HEK293T (cell line): ENCODE data around the gene USP24.

Experiments
- CTCF ChIA-PET: fragments of 350-600 bp; formaldehyde crosslinking; extraction: SDS; loops from one replicate; lab custom pipeline; 2021; ENCODE audit warnings: antibody characterized with exemption, inconsistent platforms; lab: Yijun Ruan, JAX
- POLR2A ChIA-PET: fragments of 350-600 bp; formaldehyde crosslinking; extraction: SDS; loops from one replicate; lab custom pipeline; 2020; ENCODE audit warnings: antibody characterized with exemption, inconsistent platforms; lab: Yijun Ruan, JAX
- DNase-seq: peaks from one replicate; pipeline ENCODE4 v3.0.0; 2012; ENCODE audit warnings: mixed read lengths; ENCODE audit errors: extremely low spot score
- ARNT ChIP-seq: fragments of 450-650 bp; IDR thresholded peaks from 2 replicates; pipeline ENCODE4 v1.6.1; 2017; ENCODE audit warnings: mild to moderate bottlenecking
- BHLHE40 ChIP-seq: fragments of 450-650 bp; IDR thresholded peaks from 2 replicates; pipeline ENCODE4 v1.6.1; 2016; ENCODE audit warnings: mild to moderate bottlenecking, moderate library complexity, borderline replicate concordance
- CTBP1 ChIP-seq: fragments of 450-650 bp; IDR thresholded peaks from 2 replicates; pipeline ENCODE4 v1.6.1; 2016; ENCODE audit warnings: borderline replicate concordance
- ELF4 ChIP-seq: fragments of 450-650 bp; IDR thresholded peaks from 2 replicates; pipeline ENCODE4 v1.6.1; 2017; ENCODE audit warnings: antibody characterized with exemption
- FOXA1 ChIP-seq: fragments of 450-650 bp; IDR thresholded peaks from 2 replicates; pipeline ENCODE4 v1.6.1; 2016; ENCODE audit warnings: mild to moderate bottlenecking
- FOXK2 ChIP-seq: fragments of 450-650 bp; IDR thresholded peaks from 2 replicates; pipeline ENCODE4 v1.6.1; 2016; ENCODE audit warnings: mild to moderate bottlenecking
- FOXM1 ChIP-seq: fragments of 450-650 bp; IDR thresholded peaks from 2 replicates; pipeline ENCODE4 v1.6.1; 2017; ENCODE audit warnings: mild to moderate bottlenecking, borderline replicate concordance
- HDGF ChIP-seq: fragments of 450-650 bp; IDR thresholded peaks from 2 replicates; pipeline ENCODE4 v1.6.1; 2017; ENCODE audit warnings: antibody characterized with exemption, borderline replicate concordance
- L3MBTL2 ChIP-seq: fragments of 450-650 bp; conservative IDR thresholded peaks from 2 replicates; pipeline ENCODE4 v1.6.1; 2016; ENCODE audit warnings: mild to moderate bottlenecking
- LEF1 ChIP-seq: fragments of 450-650 bp; IDR thresholded peaks from 2 replicates; pipeline ENCODE4 v1.6.1; 2017; ENCODE audit warnings: mild to moderate bottlenecking, borderline replicate concordance
- NFRKB ChIP-seq: fragments of 450-650 bp; IDR thresholded peaks from 2 replicates; pipeline ENCODE4 v1.6.1; 2016; ENCODE audit warnings: mild to moderate bottlenecking, moderate library complexity
- PKNOX1 ChIP-seq: fragments of 450-650 bp; IDR thresholded peaks from 2 replicates; pipeline ENCODE4 v1.6.1; 2016
- SP1 ChIP-seq: fragments of 450-650 bp; IDR thresholded peaks from 2 replicates; pipeline ENCODE4 v1.6.1; 2017
- SUZ12 ChIP-seq: fragments of 450-650 bp; IDR thresholded peaks from 2 replicates; pipeline ENCODE4 v1.6.1; 2016; ENCODE audit warnings: mild to moderate bottlenecking
- TARDBP ChIP-seq: fragments of 450-650 bp; IDR thresholded peaks from 2 replicates; pipeline ENCODE4 v1.6.1; 2016
- ZNF384 ChIP-seq: fragments of 450-650 bp; IDR thresholded peaks from 2 replicates; pipeline ENCODE4 v1.6.1; 2016

Gene USP24

GRCh38 chr1:55144886-55145285, 70.3 kb downstream of the USP24 start:
- ChIA-PET POLR2A (no interaction called here), CTCF (no interaction called here)
- TF ChIP-seq TARDBP = no peak
- TF ChIP-seq ELF4 = no peak
- no peak for TF ChIP-seq ARNT
- no peak for TF ChIP-seq FOXA1
- no peak for TF ChIP-seq CTBP1
- TF ChIP-seq L3MBTL2 = no peak
- no peak for TF ChIP-seq PKNOX1
- no peak for TF ChIP-seq ZNF384
- TF ChIP-seq FOXM1 = no peak
- no peak for TF ChIP-seq NFRKB
- TF ChIP-seq LEF1 = no peak
- TF ChIP-seq SP1 = no peak
- TF ChIP-seq FOXK2 = no peak
- no peak for TF ChIP-seq SUZ12
- no peak for TF ChIP-seq BHLHE40
- TF ChIP-seq HDGF = no peak
- no peak for DNase-seq

- CTCF ChIA-PET = interaction anchor here (0.5 to 2.9 kb wide), 4 partner anchors 44 to 1093 kb away, joined by 3 to 12 read pairs (median 4); no protein-coding TSS in a partner anchor
- TF ChIP-seq BHLHE40 = no peak
- no peak for TF ChIP-seq PKNOX1
- TF ChIP-seq NFRKB = no peak
- TF ChIP-seq FOXM1 = no peak
- no peak for TF ChIP-seq ZNF384
- DNase-seq = peak; percentile 54
- POLR2A ChIA-PET = no interaction called here
Measured at GRCh38 chr1:55143684-55144083, 71.5 kb downstream of the USP24 start.

- CTCF ChIA-PET = interaction anchor here (2.9 kb wide), 1 partner anchor 136 kb away, joined by 12 read pairs; no protein-coding TSS in a partner anchor
- no peak for DNase-seq
- POLR2A ChIA-PET = no interaction called here
- no peak for TF ChIP-seq FOXM1
- TF ChIP-seq BHLHE40 = no peak
- no peak for TF ChIP-seq FOXA1
- no peak for TF ChIP-seq ARNT
- no peak for TF ChIP-seq ELF4
- no peak for TF ChIP-seq SP1
- TF ChIP-seq PKNOX1 = no peak
- TF ChIP-seq TARDBP = no peak
- no peak for TF ChIP-seq LEF1
- no peak for TF ChIP-seq L3MBTL2
- no peak for TF ChIP-seq HDGF
- TF ChIP-seq ZNF384 = no peak
- TF ChIP-seq CTBP1 = no peak
Measured at GRCh38 chr1:55141295-55141893, 73.8 kb downstream of the USP24 start.

- DNase-seq = peak; percentile 86
- TF ChIP-seq HDGF (no peak), LEF1 (no peak), ARNT (no peak), SUZ12 (no peak), L3MBTL2 (no peak), FOXM1 (no peak), PKNOX1 (no peak), FOXK2 (no peak), BHLHE40 (no peak), ZNF384 (no peak), CTBP1 (no peak), TARDBP (no peak), NFRKB (no peak), ELF4 (no peak)
- POLR2A ChIA-PET = no interaction called here
- CTCF ChIA-PET = interaction anchor here (0.6 kb wide), 1 partner anchor 18 kb away, joined by 3 read pairs; no protein-coding TSS in a partner anchor
Measured at GRCh38 chr1:55140546-55140983, 74.6 kb downstream of the USP24 start.

- no peak for TF ChIP-seq SUZ12
- no peak for TF ChIP-seq SP1
- no peak for TF ChIP-seq ARNT
- DNase-seq = no peak
- CTCF ChIA-PET = interaction anchor here (0.5 to 0.6 kb wide), 2 partner anchors 19 to 69 kb away, joined by 3 to 10 read pairs; no protein-coding TSS in a partner anchor
- POLR2A ChIA-PET = no interaction called here
Measured at GRCh38 chr1:55140137-55140536, 75.0 kb downstream of the USP24 start.

GRCh38 chr1:55138823-55139222, 76.3 kb downstream of the USP24 start:
- ChIA-PET CTCF (interaction anchor here (0.6 kb wide), 1 partner anchor 538 kb away, joined by 6 read pairs; no protein-coding TSS in a partner anchor), POLR2A (no interaction called here)

More at GRCh38 chr1:55138823-55139222, 76.3 kb downstream of the USP24 start:
- DNase-seq = no peak
- no peak for TF ChIP-seq SP1
- no peak for TF ChIP-seq PKNOX1
- TF ChIP-seq SUZ12 = no peak
- TF ChIP-seq L3MBTL2 = no peak
- TF ChIP-seq BHLHE40 = no peak
- no peak for TF ChIP-seq FOXM1
- TF ChIP-seq TARDBP = no peak
- no peak for TF ChIP-seq LEF1
- TF ChIP-seq FOXA1 = no peak
- TF ChIP-seq FOXK2 = no peak
- TF ChIP-seq ARNT = no peak
- no peak for TF ChIP-seq NFRKB
- no peak for TF ChIP-seq ELF4
- no peak for TF ChIP-seq ZNF384
- TF ChIP-seq CTBP1 = no peak
- TF ChIP-seq HDGF = no peak
